Panc1 (cell line): ENCODE results near the gene HK2. TPM values are rescaled to one million over a fixed set of nuclear protein-coding genes. Genes with fewer than 3 reads are reported as not detected.

Experiments used
- ATAC-seq: fragments of 200-7000 bp; cut with Tn5 transposase; 2 replicates; pipeline ENCODE4 v1.9.1; 2020; ENCODE audit warnings: mild to moderate bottlenecking, moderate library complexity
- BruUV-seq: library from RNA; stranded (reverse); fragments of 400-500 nt; replicated peaks from 2 replicates; lab custom pipeline; 2021; lab: Mats Ljungman, UMichigan
- CTCF ChIA-PET: fragments of 300-600 bp; sonication (Branson Sonifier 250); formaldehyde crosslinking; loops from one replicate; lab custom pipeline; 2022; ENCODE audit warnings: antibody characterized with exemption; lab: Charles Lee
- POLR2A ChIA-PET: fragments of 300-600 bp; sonication (Branson Sonifier 250); formaldehyde crosslinking; loops from one replicate; lab custom pipeline; 2022; ENCODE audit warnings: antibody characterized with exemption; lab: Charles Lee
- DNase-seq: peaks from one replicate; pipeline ENCODE4 v3.0.0-alpha.2; 2010; ENCODE audit warnings: low read depth, low spot score
- H3K27ac ChIP-seq: 2 replicates; pipeline ENCODE4 v1.5.1; 2011; ENCODE audit warnings: mild to moderate bottlenecking, low read length, inconsistent platforms
- H3K27me3 ChIP-seq: fragments of 200-500 bp; sonication (Bioruptor generic); 2 replicates; pipeline ENCODE4 v1.6.0; 2014; ENCODE audit warnings: low read length, inconsistent platforms; ENCODE audit not compliant: control insufficient read depth, insufficient read depth
- H3K36me3 ChIP-seq: fragments of 200-500 bp; sonication (Bioruptor generic); 2 replicates; pipeline ENCODE4 v1.5.1; 2014; ENCODE audit warnings: inconsistent platforms, mild to moderate bottlenecking, low read length, moderate library complexity; ENCODE audit not compliant: control insufficient read depth, insufficient read depth
- H3K4me1 ChIP-seq: 2 replicates; pipeline ENCODE4 v1.5.1; 2011; ENCODE audit warnings: inconsistent platforms, mild to moderate bottlenecking, low read length, moderate library complexity; ENCODE audit not compliant: control insufficient read depth, insufficient read depth
- H3K4me3 ChIP-seq, 2 experiments: 2 replicates each; pipeline ENCODE4 v1.5.1; 2011 to 2012; ENCODE audit warnings: low read depth in 2 of 2, low read length in 2 of 2, mild to moderate bottlenecking in 2 of 2, inconsistent platforms in 1 of 2, moderate library complexity in 1 of 2
- H3K9me3 ChIP-seq: fragments of 200-500 bp; sonication (Bioruptor generic); 2 replicates; pipeline ENCODE4 v1.5.1; 2014; ENCODE audit warnings: low read depth, mild to moderate bottlenecking, inconsistent platforms, low read length, moderate library complexity; ENCODE audit not compliant: control insufficient read depth, insufficient read depth
- CTCF ChIP-seq: fragments of 450-650 bp; IDR thresholded peaks from 2 replicates; pipeline ENCODE4 v1.5.1; 2017; ENCODE audit warnings: mild to moderate bottlenecking
- POLR2AphosphoS5 ChIP-seq: IDR thresholded peaks from 2 replicates; pipeline ENCODE4 v1.6.1; 2012; ENCODE audit warnings: mild to moderate bottlenecking, low read depth, low read length, moderate library complexity
- SIN3A ChIP-seq: IDR thresholded peaks from 2 replicates; pipeline ENCODE4 v1.6.1; 2012; ENCODE audit warnings: low read depth, mild to moderate bottlenecking, low read length, moderate library complexity, borderline replicate concordance; ENCODE audit not compliant: insufficient read depth
- TCF7L2 ChIP-seq: IDR thresholded peaks from 2 replicates; pipeline ENCODE4 v1.6.1; 2011; ENCODE audit warnings: mild to moderate bottlenecking, low read depth, low read length, inconsistent platforms
- in situ Hi-C: cut with HindIII; loops from 2 replicates; pipeline ENCODE4 v1.10.0; 2016; ENCODE audit warnings: low sequenced_read_pairs, low pct_unique_long_range_greater_than_20kb
- intact Hi-C: fragments of 100-400 bp; cut with micrococcal nuclease; formaldehyde crosslinking; loops from one replicate; pipeline ENCODE4 v1.10.0; 2022; ENCODE audit not compliant: unreplicated experiment
- total RNA-seq: library from RNA; stranded (reverse); gene quantifications from one replicate; pipeline ENCODE4 v1.2.1, GENCODE V29; 2021; ENCODE audit not compliant: unreplicated experiment
- TF ChIP-seq, protein P1 (sequence below), 2 experiments: IDR thresholded peaks; 2 replicates each; pipeline ENCODE4 v1.6.1; 2011 to 2012; ENCODE audit warnings: low read depth in 2 of 2, control low read depth in 1 of 2, low read length in 1 of 2, mild to moderate bottlenecking in 1 of 2, moderate library complexity in 1 of 2; ENCODE audit not compliant: insufficient read depth in 1 of 2

HK2 gene
- total RNA-seq, 1 experiment from 2014 or later = 1.7 TPM

- no peaks in the 10 kb centered on the region for H3K4me1 ChIP-seq
- DNase-seq (no peak), ATAC-seq (no peak)
- ChIA-PET POLR2A (no interaction called here), CTCF (no interaction called here)
- H3K4me3 ChIP-seq = no peak overlapping the region
- no peaks in the 10 kb centered on the region for H3K27me3 ChIP-seq
- intact Hi-C loops = no loop called here
- no peak overlapping the region for H3K27ac ChIP-seq
- H3K36me3 ChIP-seq = no peaks in the 10 kb centered on the region
- no TSS peak for BruUV-seq
- H3K9me3 ChIP-seq = no peaks in the 10 kb centered on the region
- in situ Hi-C loops = no loop called here
- no peak for TF ChIP-seq TCF7L2
- no peak for TF ChIP-seq SIN3A
- TF ChIP-seq POLR2AphosphoS5 = no peak
- no peak for TF ChIP-seq CTCF
Observed at GRCh38 chr2:74931940-74932339, 98.0 kb downstream of the HK2 start.

GRCh38 chr2:74935975-74936391, 102.1 kb downstream of the HK2 start:
- TF ChIP-seq SIN3A = no peak
- TF ChIP-seq, protein P1, sequence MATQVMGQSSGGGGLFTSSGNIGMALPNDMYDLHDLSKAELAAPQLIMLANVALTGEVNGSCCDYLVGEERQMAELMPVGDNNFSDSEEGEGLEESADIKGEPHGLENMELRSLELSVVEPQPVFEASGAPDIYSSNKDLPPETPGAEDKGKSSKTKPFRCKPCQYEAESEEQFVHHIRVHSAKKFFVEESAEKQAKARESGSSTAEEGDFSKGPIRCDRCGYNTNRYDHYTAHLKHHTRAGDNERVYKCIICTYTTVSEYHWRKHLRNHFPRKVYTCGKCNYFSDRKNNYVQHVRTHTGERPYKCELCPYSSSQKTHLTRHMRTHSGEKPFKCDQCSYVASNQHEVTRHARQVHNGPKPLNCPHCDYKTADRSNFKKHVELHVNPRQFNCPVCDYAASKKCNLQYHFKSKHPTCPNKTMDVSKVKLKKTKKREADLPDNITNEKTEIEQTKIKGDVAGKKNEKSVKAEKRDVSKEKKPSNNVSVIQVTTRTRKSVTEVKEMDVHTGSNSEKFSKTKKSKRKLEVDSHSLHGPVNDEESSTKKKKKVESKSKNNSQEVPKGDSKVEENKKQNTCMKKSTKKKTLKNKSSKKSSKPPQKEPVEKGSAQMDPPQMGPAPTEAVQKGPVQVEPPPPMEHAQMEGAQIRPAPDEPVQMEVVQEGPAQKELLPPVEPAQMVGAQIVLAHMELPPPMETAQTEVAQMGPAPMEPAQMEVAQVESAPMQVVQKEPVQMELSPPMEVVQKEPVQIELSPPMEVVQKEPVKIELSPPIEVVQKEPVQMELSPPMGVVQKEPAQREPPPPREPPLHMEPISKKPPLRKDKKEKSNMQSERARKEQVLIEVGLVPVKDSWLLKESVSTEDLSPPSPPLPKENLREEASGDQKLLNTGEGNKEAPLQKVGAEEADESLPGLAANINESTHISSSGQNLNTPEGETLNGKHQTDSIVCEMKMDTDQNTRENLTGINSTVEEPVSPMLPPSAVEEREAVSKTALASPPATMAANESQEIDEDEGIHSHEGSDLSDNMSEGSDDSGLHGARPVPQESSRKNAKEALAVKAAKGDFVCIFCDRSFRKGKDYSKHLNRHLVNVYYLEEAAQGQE (IDR thresholded peaks at IDR 0.05; ENCODE audit: insufficient read depth in 1 of 2, low read depth in 2 of 2, low read length in 1 of 2) = no peak
- no peak for TF ChIP-seq POLR2AphosphoS5
- TF ChIP-seq TCF7L2 = no peak
- TF ChIP-seq CTCF = no peak
- CTCF ChIA-PET = no interaction called here
- in situ Hi-C loops (no loop called here), intact Hi-C loops (no loop called here)
- Histone ChIP-seq H3K27me3 (no peaks in the 10 kb centered on the region; the same call in 1 of the 2 replicates), H3K9me3 (no peaks in the 10 kb centered on the region), H3K27ac (no peak overlapping the region), H3K36me3 (no peaks in the 10 kb centered on the region), H3K4me1 (no peaks in the 10 kb centered on the region), H3K4me3 (no peak overlapping the region)
- DNase-seq (no peak), ATAC-seq (no peak)
- no TSS peak for BruUV-seq
- POLR2A ChIA-PET = no interaction called here
